ENCODE data around the gene MYO1D.

MYO1D gene

GRCh38 chr17:32449963-32450362 lies 427.0 kb downstream of the MYO1D start:
- TF ChIP-seq, protein P1, sequence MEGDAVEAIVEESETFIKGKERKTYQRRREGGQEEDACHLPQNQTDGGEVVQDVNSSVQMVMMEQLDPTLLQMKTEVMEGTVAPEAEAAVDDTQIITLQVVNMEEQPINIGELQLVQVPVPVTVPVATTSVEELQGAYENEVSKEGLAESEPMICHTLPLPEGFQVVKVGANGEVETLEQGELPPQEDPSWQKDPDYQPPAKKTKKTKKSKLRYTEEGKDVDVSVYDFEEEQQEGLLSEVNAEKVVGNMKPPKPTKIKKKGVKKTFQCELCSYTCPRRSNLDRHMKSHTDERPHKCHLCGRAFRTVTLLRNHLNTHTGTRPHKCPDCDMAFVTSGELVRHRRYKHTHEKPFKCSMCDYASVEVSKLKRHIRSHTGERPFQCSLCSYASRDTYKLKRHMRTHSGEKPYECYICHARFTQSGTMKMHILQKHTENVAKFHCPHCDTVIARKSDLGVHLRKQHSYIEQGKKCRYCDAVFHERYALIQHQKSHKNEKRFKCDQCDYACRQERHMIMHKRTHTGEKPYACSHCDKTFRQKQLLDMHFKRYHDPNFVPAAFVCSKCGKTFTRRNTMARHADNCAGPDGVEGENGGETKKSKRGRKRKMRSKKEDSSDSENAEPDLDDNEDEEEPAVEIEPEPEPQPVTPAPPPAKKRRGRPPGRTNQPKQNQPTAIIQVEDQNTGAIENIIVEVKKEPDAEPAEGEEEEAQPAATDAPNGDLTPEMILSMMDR (IDR thresholded peaks at IDR 0.05; ENCODE audit: low read depth, low read length), result no peak
- peaks cover 84% of the 10 kb centered on the region for H3K36me3 ChIP-seq

DNA sequence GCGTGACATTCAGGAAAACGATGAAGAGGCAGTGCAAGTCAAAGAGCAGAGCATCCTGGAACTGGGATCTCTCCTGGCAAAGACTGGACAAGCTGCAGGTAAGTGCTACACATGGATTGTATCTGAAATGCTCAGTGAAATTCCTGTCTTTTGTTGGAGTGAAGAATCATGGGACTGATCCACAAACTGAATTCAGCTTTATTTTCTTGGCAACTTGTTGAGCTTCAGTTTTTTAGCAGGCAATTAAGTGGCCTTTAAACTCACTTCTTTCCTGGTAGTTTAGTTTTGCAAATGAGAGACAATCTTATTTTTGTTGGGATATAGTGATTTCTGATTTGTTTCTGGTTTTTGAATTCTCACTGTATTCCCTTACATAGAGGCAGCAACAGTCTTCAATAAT lies 430.0 kb downstream of the MYO1D start:
- no peak for DNase-seq
- TF ChIP-seq, protein P1 (IDR thresholded peaks at IDR 0.05; ENCODE audit: low read depth, low read length), result no peak
- H3K4me3 ChIP-seq (ENCODE audit: low read depth, low read length), result no peak overlapping the region
- H3K27ac ChIP-seq, result no peak overlapping the region
- H3K36me3 ChIP-seq, result peaks cover 58% of the 10 kb centered on the region
- H3K9me3 ChIP-seq (ENCODE audit: severe bottlenecking), result peaks cover 2% of the 10 kb centered on the region
- no peaks in the 10 kb centered on the region for H3K27me3 ChIP-seq (ENCODE audit: insufficient read depth, low read depth, severe bottlenecking)

More at GRCh38 chr17:32449963-32450362, 427.0 kb downstream of the MYO1D start:
- Histone ChIP-seq H3K27me3 (ENCODE audit: insufficient read depth, low read depth, severe bottlenecking) (no peaks in the 10 kb centered on the region), H3K4me3 (ENCODE audit: low read depth, low read length) (no peak overlapping the region), H3K9me3 (ENCODE audit: severe bottlenecking) (no peaks in the 10 kb centered on the region), H3K27ac (no peak overlapping the region)
- no peak for DNase-seq

- Histone ChIP-seq H3K27ac (no peak overlapping the region), H3K4me3 (ENCODE audit: low read depth, low read length) (no peak overlapping the region)
- DNase-seq, result no peak
Measured at GRCh38 chr17:32445971-32446370, 431.0 kb downstream of the MYO1D start.

DNA sequence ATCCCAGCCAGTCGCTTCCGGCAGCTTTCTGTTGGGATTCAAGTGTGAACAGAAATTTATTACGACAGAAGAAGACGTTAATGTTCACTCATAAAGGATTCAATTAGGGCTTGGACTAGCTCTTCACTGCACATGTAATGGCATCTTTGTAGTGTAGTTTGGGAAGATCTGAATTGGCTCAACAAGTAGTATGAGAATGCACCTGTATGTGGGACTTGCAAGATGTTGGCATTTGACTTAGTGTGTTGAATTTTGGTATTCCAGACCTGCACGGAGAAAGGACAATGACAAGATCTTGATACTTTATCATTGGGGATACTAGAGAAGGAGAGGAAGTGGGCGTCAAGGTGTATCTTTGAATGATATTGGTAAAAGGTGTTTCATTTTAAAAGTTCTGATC lies 431.4 kb downstream of the MYO1D start:
- Histone ChIP-seq H3K27me3 (ENCODE audit: insufficient read depth, low read depth, severe bottlenecking) (no peaks in the 10 kb centered on the region), H3K9me3 (ENCODE audit: severe bottlenecking) (peaks cover 2% of the 10 kb centered on the region), H3K27ac (peak overlapping the region; percentile 90), H3K36me3 (peaks cover 50% of the 10 kb centered on the region), H3K4me3 (ENCODE audit: low read depth, low read length) (peak overlapping the region; percentile 99)
- DNase-seq, result no peak
- TF ChIP-seq, protein P1 (IDR thresholded peaks at IDR 0.05; ENCODE audit: low read depth, low read length), result no peak

More at GRCh38 chr17:32445971-32446370, 431.0 kb downstream of the MYO1D start:
- H3K9me3 ChIP-seq (ENCODE audit: severe bottlenecking), result peaks cover 2% of the 10 kb centered on the region
- H3K36me3 ChIP-seq, result peaks cover 50% of the 10 kb centered on the region
- H3K27me3 ChIP-seq (ENCODE audit: insufficient read depth, low read depth, severe bottlenecking), result no peaks in the 10 kb centered on the region
- TF ChIP-seq, protein P1 (IDR thresholded peaks at IDR 0.05; ENCODE audit: low read depth, low read length), result no peak

GRCh38 chr17:32445074-32445415 lies 431.9 kb downstream of the MYO1D start:
- no peaks in the 10 kb centered on the region for H3K27me3 ChIP-seq (ENCODE audit: insufficient read depth, low read depth, severe bottlenecking)
- H3K9me3 ChIP-seq (ENCODE audit: severe bottlenecking), result peaks cover 2% of the 10 kb centered on the region
- H3K4me3 ChIP-seq (ENCODE audit: low read depth, low read length), result peak overlapping the region; percentile 99
- peaks cover 49% of the 10 kb centered on the region for H3K36me3 ChIP-seq
- peak overlapping the region; percentile 90 for H3K27ac ChIP-seq
- DNase-seq, result peak; percentile 27
- TF ChIP-seq, protein P1 (IDR thresholded peaks at IDR 0.05; ENCODE audit: low read depth, low read length), result no peak

All from WERI-Rb-1 (cell line).